GM21360 (cell line): ENCODE measurements around the gene DPYD.

Experiments
- ATAC-seq: cut with Tn5 transposase; IDR thresholded peaks from one replicate; pipeline ENCODE4 v1.9.1; 2021; ENCODE audit warnings: mild to moderate bottlenecking, moderate library complexity; ENCODE audit not compliant: unreplicated experiment

DPYD gene

GRCh38 chr1:97560714-97561113, 360.1 kb downstream of the DPYD start:
- no peak for ATAC-seq

- no peak for ATAC-seq
These were observed 366.9 kb downstream of the DPYD start for GRCh38 chr1:97553971-97554370.

- ATAC-seq = no peak
These were observed 369.7 kb downstream of the DPYD start for GRCh38 chr1:97551113-97551512.

GRCh38 chr1:97545446-97545845, 375.4 kb downstream of the DPYD start:
- no peak for ATAC-seq

- no peak for ATAC-seq
These were observed 380.4 kb downstream of the DPYD start for GRCh38 chr1:97540346-97540888.

- ATAC-seq = no peak
These were observed 382.7 kb downstream of the DPYD start for GRCh38 chr1:97538113-97538512.

- ATAC-seq = no peak
These were observed 387.5 kb downstream of the DPYD start for GRCh38 chr1:97533358-97533757.

- no peak for ATAC-seq
These were observed 391.2 kb downstream of the DPYD start for GRCh38 chr1:97529600-97529999.

GRCh38 chr1:97524211-97524610, 396.6 kb downstream of the DPYD start:
- no peak for ATAC-seq

GRCh38 chr1:97516588-97516987, 404.2 kb downstream of the DPYD start:
- no peak for ATAC-seq

- no peak for ATAC-seq
These were observed 412.1 kb downstream of the DPYD start for GRCh38 chr1:97508653-97509218.

GRCh38 chr1:97507863-97508262, 413.0 kb downstream of the DPYD start:
- no peak for ATAC-seq

GRCh38 chr1:97506368-97506767, 414.5 kb downstream of the DPYD start:
- ATAC-seq = no peak

GRCh38 chr1:97505816-97506215, 415.0 kb downstream of the DPYD start:
- peak; percentile 67 for ATAC-seq

- ATAC-seq = peak; percentile 12
These were observed 415.5 kb downstream of the DPYD start for GRCh38 chr1:97505289-97505688.

- no peak for ATAC-seq
These were observed 418.5 kb downstream of the DPYD start for GRCh38 chr1:97502360-97502759.

GRCh38 chr1:97501628-97502027, 419.2 kb downstream of the DPYD start:
- no peak for ATAC-seq

- no peak for ATAC-seq
These were observed 420.1 kb downstream of the DPYD start for GRCh38 chr1:97500760-97501159.

GRCh38 chr1:97499667-97500066, 421.2 kb downstream of the DPYD start:
- no peak for ATAC-seq

GRCh38 chr1:97489834-97490233, 431.0 kb downstream of the DPYD start:
- no peak for ATAC-seq

- ATAC-seq = no peak
These were observed 432.3 kb downstream of the DPYD start for GRCh38 chr1:97488530-97488929.

GRCh38 chr1:97482022-97482421, 438.8 kb downstream of the DPYD start:
- no peak for ATAC-seq

- ATAC-seq = no peak
These were observed 453.4 kb downstream of the DPYD start for GRCh38 chr1:97467445-97467844.
